ENCODE results near the gene RANBP3.

RANBP3 gene

DNA sequence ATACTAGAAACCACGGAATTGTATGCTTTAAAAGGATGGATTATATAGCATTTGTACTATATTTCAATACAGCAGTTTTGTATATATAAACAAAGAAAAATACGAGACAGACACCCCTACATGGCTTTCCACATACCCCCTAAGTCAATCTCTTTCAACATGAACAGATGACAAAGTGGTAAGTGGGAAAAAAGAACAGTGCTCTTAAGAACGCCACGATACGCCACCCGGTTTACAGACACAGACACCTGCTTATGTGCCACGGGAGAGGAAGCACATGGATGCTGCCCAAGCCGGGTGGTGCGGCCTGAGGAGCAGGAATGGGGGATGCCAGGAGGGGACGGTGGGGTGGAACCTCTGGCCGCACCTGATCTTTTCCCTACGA, 55.8 kb downstream of the RANBP3 start:
- TF ChIP-seq, protein P1, sequence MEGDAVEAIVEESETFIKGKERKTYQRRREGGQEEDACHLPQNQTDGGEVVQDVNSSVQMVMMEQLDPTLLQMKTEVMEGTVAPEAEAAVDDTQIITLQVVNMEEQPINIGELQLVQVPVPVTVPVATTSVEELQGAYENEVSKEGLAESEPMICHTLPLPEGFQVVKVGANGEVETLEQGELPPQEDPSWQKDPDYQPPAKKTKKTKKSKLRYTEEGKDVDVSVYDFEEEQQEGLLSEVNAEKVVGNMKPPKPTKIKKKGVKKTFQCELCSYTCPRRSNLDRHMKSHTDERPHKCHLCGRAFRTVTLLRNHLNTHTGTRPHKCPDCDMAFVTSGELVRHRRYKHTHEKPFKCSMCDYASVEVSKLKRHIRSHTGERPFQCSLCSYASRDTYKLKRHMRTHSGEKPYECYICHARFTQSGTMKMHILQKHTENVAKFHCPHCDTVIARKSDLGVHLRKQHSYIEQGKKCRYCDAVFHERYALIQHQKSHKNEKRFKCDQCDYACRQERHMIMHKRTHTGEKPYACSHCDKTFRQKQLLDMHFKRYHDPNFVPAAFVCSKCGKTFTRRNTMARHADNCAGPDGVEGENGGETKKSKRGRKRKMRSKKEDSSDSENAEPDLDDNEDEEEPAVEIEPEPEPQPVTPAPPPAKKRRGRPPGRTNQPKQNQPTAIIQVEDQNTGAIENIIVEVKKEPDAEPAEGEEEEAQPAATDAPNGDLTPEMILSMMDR (IDR thresholded peaks at IDR 0.05): no peak
- no peak for TF ChIP-seq ZFX (IDR thresholded peaks at IDR 0.05; ENCODE audit: borderline replicate concordance)
- no peak overlapping the region for H3K27ac ChIP-seq

DNA sequence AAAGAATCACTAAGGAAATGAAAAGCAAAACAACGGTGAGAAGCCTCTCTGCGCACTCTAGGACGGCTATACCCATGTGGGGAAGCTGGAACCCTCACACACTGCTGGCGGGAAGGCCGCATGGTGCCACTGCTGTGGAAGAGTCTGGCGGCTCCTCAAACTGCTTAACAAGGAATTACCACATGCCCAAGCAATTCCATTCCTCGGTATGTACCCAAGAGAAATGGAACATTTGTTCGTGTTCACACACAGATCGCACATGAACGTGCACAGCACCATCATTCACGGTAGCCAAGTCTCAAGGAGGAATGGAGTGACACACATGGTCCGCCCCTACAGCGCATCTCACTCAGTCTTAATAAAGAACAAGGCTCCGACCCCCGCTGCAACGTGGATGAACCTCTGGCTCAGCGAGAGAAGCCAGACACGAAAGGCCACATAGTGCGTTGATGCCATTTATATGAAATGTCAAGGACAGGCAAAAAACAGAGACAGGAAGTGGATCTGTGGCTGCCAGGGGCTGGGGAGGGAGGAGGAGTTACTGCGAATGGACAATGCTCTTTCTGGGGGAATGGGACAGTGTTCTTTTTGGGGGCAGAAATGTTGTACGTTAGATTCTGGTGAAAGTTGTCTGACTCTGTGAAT, 56.3 kb downstream of the RANBP3 start:
- no peak for TF ChIP-seq ZFX (IDR thresholded peaks at IDR 0.05; ENCODE audit: borderline replicate concordance)
- TF ChIP-seq, protein P1 (IDR thresholded peaks at IDR 0.05): no peak
- H3K27ac ChIP-seq: no peak overlapping the region

DNA sequence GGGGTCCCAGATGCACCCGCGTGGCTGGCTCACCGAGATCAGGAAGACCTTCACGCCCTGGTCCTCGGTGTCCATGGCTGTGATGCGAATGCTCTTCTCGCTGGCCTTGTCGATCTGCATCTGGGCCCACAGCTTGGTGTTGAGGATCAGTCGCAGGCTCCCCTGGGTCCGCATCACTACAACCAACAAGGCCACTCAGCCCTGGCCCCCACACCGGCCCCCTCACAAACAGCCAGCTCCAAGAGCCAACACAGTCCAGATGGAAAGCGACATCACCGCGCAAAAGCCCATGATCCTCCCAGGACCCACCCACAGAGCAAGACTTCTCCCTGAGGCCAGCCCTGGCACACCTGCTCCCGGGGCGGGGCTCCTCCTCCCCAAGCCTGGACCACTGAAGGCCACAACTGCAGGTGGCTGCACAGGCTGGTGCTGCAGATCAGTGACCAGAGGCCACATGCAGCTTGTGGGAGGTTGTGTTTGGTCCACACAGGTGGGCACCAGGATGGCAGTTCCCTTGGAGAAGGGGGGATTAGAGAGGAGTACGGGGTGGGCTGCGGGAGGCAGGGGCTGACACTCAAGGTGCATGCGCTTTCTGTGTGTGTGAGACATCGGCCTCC, 59.4 kb downstream of the RANBP3 start:
- no peak overlapping the region for H3K27ac ChIP-seq
- TF ChIP-seq ZFX (IDR thresholded peaks at IDR 0.05; ENCODE audit: borderline replicate concordance): no peak
- TF ChIP-seq, protein P1 (IDR thresholded peaks at IDR 0.05): no peak

- H3K27ac ChIP-seq: no peak overlapping the region
- no peak for TF ChIP-seq ZFX (IDR thresholded peaks at IDR 0.05; ENCODE audit: borderline replicate concordance)
- TF ChIP-seq, protein P1 (IDR thresholded peaks at IDR 0.05): no peak
Measured at GRCh38 chr19:5917431-5918107, 60.4 kb downstream of the RANBP3 start.

GRCh38 chr19:5916181-5916708, 61.7 kb downstream of the RANBP3 start:
- no peak overlapping the region for H3K27ac ChIP-seq
- TF ChIP-seq, protein P1 (IDR thresholded peaks at IDR 0.05): no peak
- no peak for TF ChIP-seq ZFX (IDR thresholded peaks at IDR 0.05; ENCODE audit: borderline replicate concordance)

DNA sequence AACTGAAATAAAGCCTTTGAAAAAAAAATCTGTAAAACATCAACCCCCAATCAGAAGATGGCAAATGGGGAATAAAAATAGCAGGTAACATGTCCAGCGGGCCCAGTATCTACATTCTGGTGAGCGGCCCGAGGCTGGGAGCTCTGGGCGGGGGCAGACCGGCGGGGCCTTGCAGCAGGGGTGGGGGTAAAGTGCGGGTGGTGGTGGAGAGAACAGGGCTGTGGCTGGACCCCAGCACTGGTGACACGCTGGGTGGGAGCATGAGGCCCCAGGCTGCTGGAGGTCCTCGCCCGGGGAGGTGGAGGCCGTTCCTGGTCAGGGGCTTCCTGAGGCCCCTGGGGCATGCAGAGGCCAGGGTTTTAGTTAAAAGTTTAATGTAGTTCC, 62.2 kb downstream of the RANBP3 start:
- H3K27ac ChIP-seq: no peak overlapping the region
- TF ChIP-seq ZFX (IDR thresholded peaks at IDR 0.05; ENCODE audit: borderline replicate concordance): no peak
- TF ChIP-seq, protein P1 (IDR thresholded peaks at IDR 0.05): no peak
